ENCODE measurements around the gene ATP5IF1. TPM values are rescaled to one million over a fixed set of nuclear protein-coding genes. Genes with fewer than 3 reads are reported as not detected.

ATP5IF1 gene
- total and polyA plus RNA-seq, 2 of the 8 experiments (the other 6 are each of a cell fraction or from before 2014, with no cell fraction given), result 198 to 242 TPM

GRCh38 chr1:28243685-28244311 is 7.9 kb downstream of the ATP5IF1 start:
- Histone ChIP-seq H2BK20ac (ENCODE audit: low read length) (no peak overlapping the region), H3K9me3 (ENCODE audit: insufficient read depth in 2 of 2, low read depth in 1 of 2, low read length in 1 of 2) (no peaks in the 10 kb centered on the region), H3K18ac (ENCODE audit: extremely low read depth, low read length) (no peak overlapping the region), H4K5ac (ENCODE audit: insufficient read length, low read depth, low read length) (no peak overlapping the region), H3K23ac (ENCODE audit: insufficient read length) (no peak overlapping the region), H3K9ac (replicated peaks in 1 of 4; ENCODE audit: extremely low read depth in 1 of 4, low read depth in 3 of 4, low read length in 3 of 4) (no peak overlapping the region), H3K79me1 (ENCODE audit: low read depth, low read length) (no peaks in the 10 kb centered on the region), H3K4ac (replicated peaks; ENCODE audit: insufficient read length, low read depth, low read length) (no peak overlapping the region), H3K4me3 (ENCODE audit: extremely low read depth in 1 of 4, insufficient read depth in 2 of 4, low read depth in 3 of 4, low read length in 4 of 4) (no peak overlapping the region), H3K4me2 (ENCODE audit: insufficient read depth in 1 of 2, low read depth in 2 of 2, low read length in 2 of 2) (no peak overlapping the region), H2BK15ac (ENCODE audit: low read length) (no peak overlapping the region), H4K8ac (ENCODE audit: extremely low read depth, insufficient read depth, low read length) (no peak overlapping the region), H4K20me1 (replicated peaks in 1 of 2; ENCODE audit: control insufficient read depth in 1 of 2, insufficient read depth in 2 of 2, low read length in 2 of 2) (no peaks in the 10 kb centered on the region), H2AFZ (ENCODE audit: low read length) (no peak overlapping the region), H2BK5ac (ENCODE audit: low read depth, low read length) (no peak overlapping the region), H2BK12ac (ENCODE audit: low read depth, low read length) (no peak overlapping the region), H3K27me3 (replicated peaks in 1 of 4; ENCODE audit: control insufficient read depth in 3 of 4, extremely low read depth in 1 of 4, insufficient read depth in 3 of 4, low read length in 3 of 4) (no peaks in the 10 kb centered on the region), H3K27ac (ENCODE audit: low read depth, low read length) (no peak overlapping the region), H3K23me2 (ENCODE audit: low read depth, low read length) (no peaks in the 10 kb centered on the region), H3K4me1 (replicated peaks in 1 of 4; ENCODE audit: control insufficient read depth in 3 of 4, insufficient read depth in 4 of 4, low read length in 3 of 4) (peaks cover 4 to 11% (median 6%) of the 10 kb centered on the region in 4 experiments; a peak in 6 of 7 replicates), H3K79me2 (ENCODE audit: control insufficient read depth in 1 of 2, insufficient read depth in 2 of 2, low read length in 2 of 2) (no peaks in the 10 kb centered on the region), H4K91ac (replicated peaks; ENCODE audit: insufficient read length, low read length) (no peak overlapping the region), H3K36me3 (ENCODE audit: control insufficient read depth in 2 of 4, insufficient read depth in 4 of 4, low read length in 3 of 4) (no peaks in the 10 kb centered on the region), H3K56ac (replicated peaks; ENCODE audit: insufficient read length, low read depth, low read length) (no peak overlapping the region), H3K14ac (ENCODE audit: insufficient read length) (no peak overlapping the region), H2AK5ac (ENCODE audit: low read depth, low read length) (no peak overlapping the region), H2BK120ac (replicated peaks; ENCODE audit: low read depth, low read length) (no peak overlapping the region)
- POLR2A ChIA-PET (ENCODE audit: partially characterized antibody), result interaction anchor here (0.8 to 12.3 kb wide), 7 partner anchors 9 to 338 kb away, joined by 3 to 296 read pairs (median 4); partner anchors contain the start of genes ATP5IF1, DNAJC8 and SESN2
- 79% methylated on average over 2 of the region's 2 CpGs; no CpG with 5 or more reads in 1 of the 2 experiments for WGBS, 2 experiments (ENCODE audit: extremely low coverage in 1 of 2, insufficient coverage in 1 of 2, insufficient read length in 1 of 2, insufficient replicate concordance in 2 of 2, low coverage in 1 of 2, low lambda C conversion rate in 2 of 2, missing lambda C conversion rate in 1 of 2)
- CTCF ChIA-PET (ENCODE audit: partially characterized antibody), result interaction anchor here (0.9 to 2.4 kb wide), 2 partner anchors 112 to 115 kb away, joined by 3 to 5 read pairs; no protein-coding TSS in a partner anchor
- DNase-seq (ENCODE audit: low read depth in 1 of 2, low spot score in 2 of 2) (no peak), FAIRE-seq (no peak)
- TF ChIP-seq, protein P1, sequence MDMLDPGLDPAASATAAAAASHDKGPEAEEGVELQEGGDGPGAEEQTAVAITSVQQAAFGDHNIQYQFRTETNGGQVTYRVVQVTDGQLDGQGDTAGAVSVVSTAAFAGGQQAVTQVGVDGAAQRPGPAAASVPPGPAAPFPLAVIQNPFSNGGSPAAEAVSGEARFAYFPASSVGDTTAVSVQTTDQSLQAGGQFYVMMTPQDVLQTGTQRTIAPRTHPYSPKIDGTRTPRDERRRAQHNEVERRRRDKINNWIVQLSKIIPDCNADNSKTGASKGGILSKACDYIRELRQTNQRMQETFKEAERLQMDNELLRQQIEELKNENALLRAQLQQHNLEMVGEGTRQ (IDR thresholded peaks at IDR 0.05; ENCODE audit: low read length), result no peak
- TF ChIP-seq SIX5 (IDR thresholded peaks at IDR 0.05; ENCODE audit: low read depth, low read length) (no peak), CEBPB (IDR thresholded peaks at IDR 0.05; ENCODE audit: low read depth, low read length) (no peak), EP300 (IDR thresholded peaks at IDR 0.05; ENCODE audit: borderline replicate concordance in 1 of 2, low read depth in 2 of 2, low read length in 2 of 2) (no peak), ATF3 (IDR thresholded peaks at IDR 0.05; ENCODE audit: insufficient read depth, low read depth, low read length) (no peak), MAX (IDR thresholded peaks at IDR 0.05) (no peak), HDAC2 (IDR thresholded peaks at IDR 0.05; ENCODE audit: borderline replicate concordance in 1 of 2, low read depth in 2 of 2, low read length in 2 of 2) (no peak), CHD2 (IDR thresholded peaks at IDR 0.05; ENCODE audit: low read length) (no peak), CHD1 (IDR thresholded peaks at IDR 0.05; ENCODE audit: low read depth, low read length) (no peak), ASH2L (IDR thresholded peaks at IDR 0.05; ENCODE audit: low read length) (no peak), TCF12 (IDR thresholded peaks at IDR 0.05; ENCODE audit: low read depth, low read length) (no peak)

Data from H1 (cell line).